ENCODE measurements around the gene USH1C. TPM values are rescaled to one million over a fixed set of nuclear protein-coding genes. Genes with fewer than 3 reads are reported as not detected.
A peak's percentile ranks its signal among the peaks of the same experiment; 100 is the strongest.

Gene USH1C
- total RNA-seq, 1 donor from 2014 or later: 0.24 TPM

- no peak overlapping the region for H2AFZ ChIP-seq (replicated peaks)
- H3K27me3 ChIP-seq: peaks cover 29% of the 10 kb centered on the region
- Mint-ChIP-seq H3K4me1 (peaks cover 20% of the 10 kb centered on the region), H3K36me3 (no peaks in the 10 kb centered on the region), H3K27ac (no peak overlapping the region), H3K4me3 (no peak overlapping the region), H3K9me3 (peaks cover 2% of the 10 kb centered on the region), H3K27me3 (ENCODE audit: insufficient read depth, low read depth) (peaks cover 26% of the 10 kb centered on the region)
- no peaks in the 10 kb centered on the region for H3K36me3 ChIP-seq
- H3K9ac ChIP-seq: no peak overlapping the region
- peaks cover 14% of the 10 kb centered on the region for H4K20me1 ChIP-seq (ENCODE audit: low read depth)
- H3K27ac ChIP-seq: no peak overlapping the region
- H3K4me3 ChIP-seq: no peak overlapping the region
- no peaks in the 10 kb centered on the region for H3K79me2 ChIP-seq (ENCODE audit: low read depth)
- TF ChIP-seq EZH2 (IDR thresholded peaks at IDR 0.05) (no peak), EZH2phosphoT487 (IDR thresholded peaks at IDR 0.05) (no peak)
- TF ChIP-seq, protein P1, sequence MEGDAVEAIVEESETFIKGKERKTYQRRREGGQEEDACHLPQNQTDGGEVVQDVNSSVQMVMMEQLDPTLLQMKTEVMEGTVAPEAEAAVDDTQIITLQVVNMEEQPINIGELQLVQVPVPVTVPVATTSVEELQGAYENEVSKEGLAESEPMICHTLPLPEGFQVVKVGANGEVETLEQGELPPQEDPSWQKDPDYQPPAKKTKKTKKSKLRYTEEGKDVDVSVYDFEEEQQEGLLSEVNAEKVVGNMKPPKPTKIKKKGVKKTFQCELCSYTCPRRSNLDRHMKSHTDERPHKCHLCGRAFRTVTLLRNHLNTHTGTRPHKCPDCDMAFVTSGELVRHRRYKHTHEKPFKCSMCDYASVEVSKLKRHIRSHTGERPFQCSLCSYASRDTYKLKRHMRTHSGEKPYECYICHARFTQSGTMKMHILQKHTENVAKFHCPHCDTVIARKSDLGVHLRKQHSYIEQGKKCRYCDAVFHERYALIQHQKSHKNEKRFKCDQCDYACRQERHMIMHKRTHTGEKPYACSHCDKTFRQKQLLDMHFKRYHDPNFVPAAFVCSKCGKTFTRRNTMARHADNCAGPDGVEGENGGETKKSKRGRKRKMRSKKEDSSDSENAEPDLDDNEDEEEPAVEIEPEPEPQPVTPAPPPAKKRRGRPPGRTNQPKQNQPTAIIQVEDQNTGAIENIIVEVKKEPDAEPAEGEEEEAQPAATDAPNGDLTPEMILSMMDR (IDR thresholded peaks at IDR 0.05): no peak
- H3K9me3 ChIP-seq (ENCODE audit: low read depth): no peaks in the 10 kb centered on the region
- H3K4me1 ChIP-seq: peaks cover 11% of the 10 kb centered on the region
- H3F3A ChIP-seq (ENCODE audit: low read depth): peaks cover 20% of the 10 kb centered on the region
- no peak overlapping the region for H3K4me2 ChIP-seq
- no peak for DNase-seq (ENCODE audit: low spot score)
Measured at GRCh38 chr11:17481905-17482304, 62.3 kb downstream of the USH1C start.

GRCh38 chr11:17479284-17480214, 64.7 kb downstream of the USH1C start:
- Histone ChIP-seq H3K4me2 (peak overlapping the region; percentile 57), H3K9ac (no peak overlapping the region), H3K4me3 (no peak overlapping the region), H3F3A (ENCODE audit: low read depth) (peaks cover 35% of the 10 kb centered on the region), H2AFZ (replicated peaks) (peak overlapping the region; percentile 57), H4K20me1 (ENCODE audit: low read depth) (peaks cover 15% of the 10 kb centered on the region), H3K9me3 (ENCODE audit: low read depth) (no peaks in the 10 kb centered on the region), H3K4me1 (peaks cover 18% of the 10 kb centered on the region), H3K36me3 (no peaks in the 10 kb centered on the region), H3K79me2 (ENCODE audit: low read depth) (no peaks in the 10 kb centered on the region), H3K27me3 (peaks cover 52% of the 10 kb centered on the region), H3K27ac (no peak overlapping the region)
- Mint-ChIP-seq H3K4me3 (no peak overlapping the region), H3K27me3 (ENCODE audit: insufficient read depth, low read depth) (peaks cover 32% of the 10 kb centered on the region), H3K36me3 (no peaks in the 10 kb centered on the region), H3K4me1 (peaks cover 25% of the 10 kb centered on the region), H3K9me3 (peaks cover 2% of the 10 kb centered on the region), H3K27ac (no peak overlapping the region)
- TF ChIP-seq EZH2 (IDR thresholded peaks at IDR 0.05): peak; percentile 42
- TF ChIP-seq, protein P1 (IDR thresholded peaks at IDR 0.05): no peak
- peak; percentile 85 for DNase-seq (ENCODE audit: low spot score)

- H3K79me2 ChIP-seq (ENCODE audit: low read depth): no peaks in the 10 kb centered on the region
- Mint-ChIP-seq H3K4me1 (peaks cover 29% of the 10 kb centered on the region), H3K27ac (no peak overlapping the region), H3K9me3 (no peaks in the 10 kb centered on the region), H3K27me3 (ENCODE audit: insufficient read depth, low read depth) (peaks cover 34% of the 10 kb centered on the region), H3K36me3 (no peaks in the 10 kb centered on the region), H3K4me3 (peak overlapping the region; percentile 22)
- no peaks in the 10 kb centered on the region for H3K36me3 ChIP-seq
- TF ChIP-seq EZH2phosphoT487 (IDR thresholded peaks at IDR 0.05) (no peak), EZH2 (IDR thresholded peaks at IDR 0.05) (no peak)
- TF ChIP-seq, protein P1 (IDR thresholded peaks at IDR 0.05): no peak
- H3K9ac ChIP-seq: no peak overlapping the region
- H4K20me1 ChIP-seq (ENCODE audit: low read depth): peaks cover 17% of the 10 kb centered on the region
- no peak overlapping the region for H3K4me3 ChIP-seq
- H3K27me3 ChIP-seq: peaks cover 67% of the 10 kb centered on the region
- H3K9me3 ChIP-seq (ENCODE audit: low read depth): no peaks in the 10 kb centered on the region
- peak; percentile 35 for DNase-seq (ENCODE audit: low spot score)
- no peak overlapping the region for H3K27ac ChIP-seq
- H2AFZ ChIP-seq (replicated peaks): no peak overlapping the region
- H3F3A ChIP-seq (ENCODE audit: low read depth): peaks cover 36% of the 10 kb centered on the region
- H3K4me2 ChIP-seq: no peak overlapping the region
- H3K4me1 ChIP-seq: peaks cover 20% of the 10 kb centered on the region
Measured at GRCh38 chr11:17478070-17478469, 66.1 kb downstream of the USH1C start.

All from neural progenitor cell (in vitro differentiated cells).